ENCODE results near the gene IGSF22. TPM values are rescaled to one million over a fixed set of nuclear protein-coding genes. Genes with fewer than 3 reads are reported as not detected.

Gene IGSF22
- total RNA-seq, 1 experiment from 2014 or later, result 0.52 TPM

DNA sequence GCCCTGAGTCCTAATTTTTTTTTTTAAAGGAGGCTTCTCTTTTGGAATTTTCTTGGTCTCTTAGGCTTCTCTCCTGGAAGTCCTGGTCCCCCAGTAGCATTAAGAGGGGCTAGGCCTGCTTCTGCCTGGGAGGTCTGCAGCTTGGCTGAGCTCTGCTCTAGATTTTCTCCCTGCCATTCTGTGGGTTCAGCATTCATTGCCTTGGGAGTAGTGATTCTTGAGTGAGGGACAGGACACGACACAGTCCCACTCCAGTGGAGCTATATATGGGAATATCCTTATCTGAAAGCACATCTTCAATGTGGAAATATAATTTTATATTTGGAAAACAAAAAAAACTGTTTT lies 3.7 kb downstream of the IGSF22 start (continued):
- TF ChIP-seq, protein P1, sequence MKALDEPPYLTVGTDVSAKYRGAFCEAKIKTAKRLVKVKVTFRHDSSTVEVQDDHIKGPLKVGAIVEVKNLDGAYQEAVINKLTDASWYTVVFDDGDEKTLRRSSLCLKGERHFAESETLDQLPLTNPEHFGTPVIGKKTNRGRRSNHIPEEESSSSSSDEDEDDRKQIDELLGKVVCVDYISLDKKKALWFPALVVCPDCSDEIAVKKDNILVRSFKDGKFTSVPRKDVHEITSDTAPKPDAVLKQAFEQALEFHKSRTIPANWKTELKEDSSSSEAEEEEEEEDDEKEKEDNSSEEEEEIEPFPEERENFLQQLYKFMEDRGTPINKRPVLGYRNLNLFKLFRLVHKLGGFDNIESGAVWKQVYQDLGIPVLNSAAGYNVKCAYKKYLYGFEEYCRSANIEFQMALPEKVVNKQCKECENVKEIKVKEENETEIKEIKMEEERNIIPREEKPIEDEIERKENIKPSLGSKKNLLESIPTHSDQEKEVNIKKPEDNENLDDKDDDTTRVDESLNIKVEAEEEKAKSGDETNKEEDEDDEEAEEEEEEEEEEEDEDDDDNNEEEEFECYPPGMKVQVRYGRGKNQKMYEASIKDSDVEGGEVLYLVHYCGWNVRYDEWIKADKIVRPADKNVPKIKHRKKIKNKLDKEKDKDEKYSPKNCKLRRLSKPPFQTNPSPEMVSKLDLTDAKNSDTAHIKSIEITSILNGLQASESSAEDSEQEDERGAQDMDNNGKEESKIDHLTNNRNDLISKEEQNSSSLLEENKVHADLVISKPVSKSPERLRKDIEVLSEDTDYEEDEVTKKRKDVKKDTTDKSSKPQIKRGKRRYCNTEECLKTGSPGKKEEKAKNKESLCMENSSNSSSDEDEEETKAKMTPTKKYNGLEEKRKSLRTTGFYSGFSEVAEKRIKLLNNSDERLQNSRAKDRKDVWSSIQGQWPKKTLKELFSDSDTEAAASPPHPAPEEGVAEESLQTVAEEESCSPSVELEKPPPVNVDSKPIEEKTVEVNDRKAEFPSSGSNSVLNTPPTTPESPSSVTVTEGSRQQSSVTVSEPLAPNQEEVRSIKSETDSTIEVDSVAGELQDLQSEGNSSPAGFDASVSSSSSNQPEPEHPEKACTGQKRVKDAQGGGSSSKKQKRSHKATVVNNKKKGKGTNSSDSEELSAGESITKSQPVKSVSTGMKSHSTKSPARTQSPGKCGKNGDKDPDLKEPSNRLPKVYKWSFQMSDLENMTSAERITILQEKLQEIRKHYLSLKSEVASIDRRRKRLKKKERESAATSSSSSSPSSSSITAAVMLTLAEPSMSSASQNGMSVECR (CRISPR knock-in tag; IDR thresholded peaks at IDR 0.05; ENCODE audit: borderline replicate concordance), result no peak
- TF ChIP-seq, protein P2, sequence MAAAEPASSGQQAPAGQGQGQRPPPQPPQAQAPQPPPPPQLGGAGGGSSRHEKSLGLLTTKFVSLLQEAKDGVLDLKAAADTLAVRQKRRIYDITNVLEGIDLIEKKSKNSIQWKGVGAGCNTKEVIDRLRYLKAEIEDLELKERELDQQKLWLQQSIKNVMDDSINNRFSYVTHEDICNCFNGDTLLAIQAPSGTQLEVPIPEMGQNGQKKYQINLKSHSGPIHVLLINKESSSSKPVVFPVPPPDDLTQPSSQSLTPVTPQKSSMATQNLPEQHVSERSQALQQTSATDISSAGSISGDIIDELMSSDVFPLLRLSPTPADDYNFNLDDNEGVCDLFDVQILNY (CRISPR knock-in tag; IDR thresholded peaks at IDR 0.05), result no peak
- TF ChIP-seq JAZF1 (CRISPR knock-in tag; IDR thresholded peaks at IDR 0.05), result no peak
- TF ChIP-seq, protein P3, sequence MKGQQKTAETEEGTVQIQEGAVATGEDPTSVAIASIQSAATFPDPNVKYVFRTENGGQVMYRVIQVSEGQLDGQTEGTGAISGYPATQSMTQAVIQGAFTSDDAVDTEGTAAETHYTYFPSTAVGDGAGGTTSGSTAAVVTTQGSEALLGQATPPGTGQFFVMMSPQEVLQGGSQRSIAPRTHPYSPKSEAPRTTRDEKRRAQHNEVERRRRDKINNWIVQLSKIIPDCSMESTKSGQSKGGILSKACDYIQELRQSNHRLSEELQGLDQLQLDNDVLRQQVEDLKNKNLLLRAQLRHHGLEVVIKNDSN (CRISPR knock-in tag; IDR thresholded peaks at IDR 0.05), result no peak
- no peak for TF ChIP-seq GABPB1 (CRISPR knock-in tag; IDR thresholded peaks at IDR 0.05)
- no peak for TF ChIP-seq FOXJ3 (CRISPR knock-in tag; IDR thresholded peaks at IDR 0.05; ENCODE audit: borderline replicate concordance)
- TF ChIP-seq FOXK1 (CRISPR knock-in tag; IDR thresholded peaks at IDR 0.05), result no peak
- no peak for TF ChIP-seq FOXP1 (CRISPR knock-in tag; IDR thresholded peaks at IDR 0.05; ENCODE audit: borderline replicate concordance)
- TF ChIP-seq, protein P4, sequence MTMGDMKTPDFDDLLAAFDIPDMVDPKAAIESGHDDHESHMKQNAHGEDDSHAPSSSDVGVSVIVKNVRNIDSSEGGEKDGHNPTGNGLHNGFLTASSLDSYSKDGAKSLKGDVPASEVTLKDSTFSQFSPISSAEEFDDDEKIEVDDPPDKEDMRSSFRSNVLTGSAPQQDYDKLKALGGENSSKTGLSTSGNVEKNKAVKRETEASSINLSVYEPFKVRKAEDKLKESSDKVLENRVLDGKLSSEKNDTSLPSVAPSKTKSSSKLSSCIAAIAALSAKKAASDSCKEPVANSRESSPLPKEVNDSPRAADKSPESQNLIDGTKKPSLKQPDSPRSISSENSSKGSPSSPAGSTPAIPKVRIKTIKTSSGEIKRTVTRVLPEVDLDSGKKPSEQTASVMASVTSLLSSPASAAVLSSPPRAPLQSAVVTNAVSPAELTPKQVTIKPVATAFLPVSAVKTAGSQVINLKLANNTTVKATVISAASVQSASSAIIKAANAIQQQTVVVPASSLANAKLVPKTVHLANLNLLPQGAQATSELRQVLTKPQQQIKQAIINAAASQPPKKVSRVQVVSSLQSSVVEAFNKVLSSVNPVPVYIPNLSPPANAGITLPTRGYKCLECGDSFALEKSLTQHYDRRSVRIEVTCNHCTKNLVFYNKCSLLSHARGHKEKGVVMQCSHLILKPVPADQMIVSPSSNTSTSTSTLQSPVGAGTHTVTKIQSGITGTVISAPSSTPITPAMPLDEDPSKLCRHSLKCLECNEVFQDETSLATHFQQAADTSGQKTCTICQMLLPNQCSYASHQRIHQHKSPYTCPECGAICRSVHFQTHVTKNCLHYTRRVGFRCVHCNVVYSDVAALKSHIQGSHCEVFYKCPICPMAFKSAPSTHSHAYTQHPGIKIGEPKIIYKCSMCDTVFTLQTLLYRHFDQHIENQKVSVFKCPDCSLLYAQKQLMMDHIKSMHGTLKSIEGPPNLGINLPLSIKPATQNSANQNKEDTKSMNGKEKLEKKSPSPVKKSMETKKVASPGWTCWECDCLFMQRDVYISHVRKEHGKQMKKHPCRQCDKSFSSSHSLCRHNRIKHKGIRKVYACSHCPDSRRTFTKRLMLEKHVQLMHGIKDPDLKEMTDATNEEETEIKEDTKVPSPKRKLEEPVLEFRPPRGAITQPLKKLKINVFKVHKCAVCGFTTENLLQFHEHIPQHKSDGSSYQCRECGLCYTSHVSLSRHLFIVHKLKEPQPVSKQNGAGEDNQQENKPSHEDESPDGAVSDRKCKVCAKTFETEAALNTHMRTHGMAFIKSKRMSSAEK (CRISPR knock-in tag; IDR thresholded peaks at IDR 0.05; ENCODE audit: borderline replicate concordance), result no peak
- no peak for TF ChIP-seq HMGA2 (CRISPR knock-in tag; IDR thresholded peaks at IDR 0.05)

DNA sequence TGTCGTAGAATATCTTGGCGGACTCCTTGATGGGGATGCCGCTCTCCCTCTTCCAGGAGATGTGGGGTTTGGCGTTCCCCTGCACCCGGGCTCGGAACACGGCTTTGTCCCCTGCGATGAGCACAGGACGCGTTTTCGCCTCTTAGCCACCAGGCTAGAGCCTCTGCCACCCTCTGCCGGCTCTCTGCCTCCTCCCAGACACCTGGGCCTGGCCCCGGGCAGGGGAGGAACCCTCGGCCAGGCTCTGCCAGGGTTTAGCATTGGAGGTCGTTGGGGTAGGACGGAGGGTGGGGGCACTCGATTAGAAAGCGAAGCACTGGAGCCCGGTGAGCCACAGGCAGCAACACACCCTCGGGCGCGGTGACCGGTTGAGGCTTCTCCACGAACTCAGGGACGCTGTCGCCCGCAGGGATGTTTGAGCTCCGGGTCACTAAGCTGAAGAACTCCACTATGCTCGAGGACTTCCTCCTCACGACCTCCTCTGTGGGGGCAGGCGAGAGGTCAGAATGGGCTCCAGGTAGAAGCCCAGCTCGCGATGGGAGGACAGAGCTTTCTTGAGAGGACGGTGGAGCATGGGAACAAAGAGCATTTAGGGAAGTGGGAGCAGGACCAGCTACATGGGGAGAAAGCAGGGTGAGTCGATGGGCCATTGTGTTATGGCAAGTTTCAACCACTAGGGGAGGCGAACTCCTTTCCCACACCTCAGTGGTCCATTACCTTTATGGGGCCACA lies 4.3 kb downstream of the IGSF22 start:
- DNase-seq (ENCODE audit: low spot score) (peak; percentile 70), ATAC-seq (peak; percentile 66)
- Mint-ChIP-seq H3K27ac (no peak overlapping the region), H3K9me3 (no peaks in the 10 kb centered on the region), H3K4me3 (peak overlapping the region; percentile 82), H3K4me1 (peaks cover 15% of the 10 kb centered on the region), H3K36me3 (no peaks in the 10 kb centered on the region), H3K27me3 (ENCODE audit: low read depth) (peaks cover 46% of the 10 kb centered on the region)
- POLR2A ChIA-PET, result interaction anchor here (0.6 to 2.2 kb wide), 3 partner anchors 16 to 196 kb away, joined by 3 to 8 read pairs (median 3); no protein-coding TSS in a partner anchor
- CTCF ChIA-PET, result interaction anchor here (0.6 to 2.9 kb wide), 64 partner anchors 9 to 606 kb away, joined by 3 to 42 read pairs (median 4); partner anchors contain the start of genes LDHA, PTPN5, SAA1 and SPTY2D1
- TF ChIP-seq, protein P5, sequence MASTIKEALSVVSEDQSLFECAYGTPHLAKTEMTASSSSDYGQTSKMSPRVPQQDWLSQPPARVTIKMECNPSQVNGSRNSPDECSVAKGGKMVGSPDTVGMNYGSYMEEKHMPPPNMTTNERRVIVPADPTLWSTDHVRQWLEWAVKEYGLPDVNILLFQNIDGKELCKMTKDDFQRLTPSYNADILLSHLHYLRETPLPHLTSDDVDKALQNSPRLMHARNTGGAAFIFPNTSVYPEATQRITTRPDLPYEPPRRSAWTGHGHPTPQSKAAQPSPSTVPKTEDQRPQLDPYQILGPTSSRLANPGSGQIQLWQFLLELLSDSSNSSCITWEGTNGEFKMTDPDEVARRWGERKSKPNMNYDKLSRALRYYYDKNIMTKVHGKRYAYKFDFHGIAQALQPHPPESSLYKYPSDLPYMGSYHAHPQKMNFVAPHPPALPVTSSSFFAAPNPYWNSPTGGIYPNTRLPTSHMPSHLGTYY (CRISPR knock-in tag; IDR thresholded peaks at IDR 0.05), result no peak
- TF ChIP-seq ZNF263 (CRISPR knock-in tag; IDR thresholded peaks at IDR 0.05; ENCODE audit: low read depth), result peak; percentile 60; the same call in 1 of the 2 replicates
- TF ChIP-seq TP53 (CRISPR knock-in tag; IDR thresholded peaks at IDR 0.05), result 0 out of 2 replicates have a peak, but pooled peaks have one; percentile 32
- TF ChIP-seq, protein P6, sequence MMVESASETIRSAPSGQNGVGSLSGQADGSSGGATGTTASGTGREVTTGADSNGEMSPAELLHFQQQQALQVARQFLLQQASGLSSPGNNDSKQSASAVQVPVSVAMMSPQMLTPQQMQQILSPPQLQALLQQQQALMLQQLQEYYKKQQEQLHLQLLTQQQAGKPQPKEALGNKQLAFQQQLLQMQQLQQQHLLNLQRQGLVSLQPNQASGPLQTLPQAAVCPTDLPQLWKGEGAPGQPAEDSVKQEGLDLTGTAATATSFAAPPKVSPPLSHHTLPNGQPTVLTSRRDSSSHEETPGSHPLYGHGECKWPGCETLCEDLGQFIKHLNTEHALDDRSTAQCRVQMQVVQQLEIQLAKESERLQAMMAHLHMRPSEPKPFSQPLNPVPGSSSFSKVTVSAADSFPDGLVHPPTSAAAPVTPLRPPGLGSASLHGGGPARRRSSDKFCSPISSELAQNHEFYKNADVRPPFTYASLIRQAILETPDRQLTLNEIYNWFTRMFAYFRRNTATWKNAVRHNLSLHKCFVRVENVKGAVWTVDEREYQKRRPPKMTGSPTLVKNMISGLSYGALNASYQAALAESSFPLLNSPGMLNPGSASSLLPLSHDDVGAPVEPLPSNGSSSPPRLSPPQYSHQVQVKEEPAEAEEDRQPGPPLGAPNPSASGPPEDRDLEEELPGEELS (CRISPR knock-in tag; IDR thresholded peaks at IDR 0.05), result 0 out of 2 replicates have a peak, but pooled peaks have one; percentile 10
- TF ChIP-seq FOXP1 (CRISPR knock-in tag; IDR thresholded peaks at IDR 0.05; ENCODE audit: borderline replicate concordance), result peak; percentile 17; the same call in 1 of the 2 replicates
- TF ChIP-seq, protein P7, sequence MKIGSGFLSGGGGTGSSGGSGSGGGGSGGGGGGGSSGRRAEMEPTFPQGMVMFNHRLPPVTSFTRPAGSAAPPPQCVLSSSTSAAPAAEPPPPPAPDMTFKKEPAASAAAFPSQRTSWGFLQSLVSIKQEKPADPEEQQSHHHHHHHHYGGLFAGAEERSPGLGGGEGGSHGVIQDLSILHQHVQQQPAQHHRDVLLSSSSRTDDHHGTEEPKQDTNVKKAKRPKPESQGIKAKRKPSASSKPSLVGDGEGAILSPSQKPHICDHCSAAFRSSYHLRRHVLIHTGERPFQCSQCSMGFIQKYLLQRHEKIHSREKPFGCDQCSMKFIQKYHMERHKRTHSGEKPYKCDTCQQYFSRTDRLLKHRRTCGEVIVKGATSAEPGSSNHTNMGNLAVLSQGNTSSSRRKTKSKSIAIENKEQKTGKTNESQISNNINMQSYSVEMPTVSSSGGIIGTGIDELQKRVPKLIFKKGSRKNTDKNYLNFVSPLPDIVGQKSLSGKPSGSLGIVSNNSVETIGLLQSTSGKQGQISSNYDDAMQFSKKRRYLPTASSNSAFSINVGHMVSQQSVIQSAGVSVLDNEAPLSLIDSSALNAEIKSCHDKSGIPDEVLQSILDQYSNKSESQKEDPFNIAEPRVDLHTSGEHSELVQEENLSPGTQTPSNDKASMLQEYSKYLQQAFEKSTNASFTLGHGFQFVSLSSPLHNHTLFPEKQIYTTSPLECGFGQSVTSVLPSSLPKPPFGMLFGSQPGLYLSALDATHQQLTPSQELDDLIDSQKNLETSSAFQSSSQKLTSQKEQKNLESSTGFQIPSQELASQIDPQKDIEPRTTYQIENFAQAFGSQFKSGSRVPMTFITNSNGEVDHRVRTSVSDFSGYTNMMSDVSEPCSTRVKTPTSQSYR (CRISPR knock-in tag; IDR thresholded peaks at IDR 0.05), result no peak
- TF ChIP-seq ZNF416 (CRISPR knock-in tag; IDR thresholded peaks at IDR 0.05), result no peak
- TF ChIP-seq ZNF138 (CRISPR knock-in tag; conservative IDR thresholded peaks at IDR 0.05), result no peak
